Activated CD4-positive, alpha-beta T cell treated with anti-CD3 and anti-CD28 coated beads, Interleukin-2, amount 50 U/mL, for 24 hours (primary cell): ENCODE results near the gene KIAA0232.
"Not testable (repeated sequence)": the region's sequence is repeated elsewhere in the genome, so short reads cannot be mapped to it uniquely, and the experiment has no call there.

Experiments
- DNase-seq, 2 donors: peaks; one replicate each; pipeline ENCODE4 v3.0.0-alpha.2; 2020; ENCODE audit warnings: low read depth in 1 of 2, low spot score in 1 of 2

Gene KIAA0232

GRCh38 chr4:6803246-6803645 lies 20.7 kb downstream of the KIAA0232 start:
- no peak for DNase-seq

DNA sequence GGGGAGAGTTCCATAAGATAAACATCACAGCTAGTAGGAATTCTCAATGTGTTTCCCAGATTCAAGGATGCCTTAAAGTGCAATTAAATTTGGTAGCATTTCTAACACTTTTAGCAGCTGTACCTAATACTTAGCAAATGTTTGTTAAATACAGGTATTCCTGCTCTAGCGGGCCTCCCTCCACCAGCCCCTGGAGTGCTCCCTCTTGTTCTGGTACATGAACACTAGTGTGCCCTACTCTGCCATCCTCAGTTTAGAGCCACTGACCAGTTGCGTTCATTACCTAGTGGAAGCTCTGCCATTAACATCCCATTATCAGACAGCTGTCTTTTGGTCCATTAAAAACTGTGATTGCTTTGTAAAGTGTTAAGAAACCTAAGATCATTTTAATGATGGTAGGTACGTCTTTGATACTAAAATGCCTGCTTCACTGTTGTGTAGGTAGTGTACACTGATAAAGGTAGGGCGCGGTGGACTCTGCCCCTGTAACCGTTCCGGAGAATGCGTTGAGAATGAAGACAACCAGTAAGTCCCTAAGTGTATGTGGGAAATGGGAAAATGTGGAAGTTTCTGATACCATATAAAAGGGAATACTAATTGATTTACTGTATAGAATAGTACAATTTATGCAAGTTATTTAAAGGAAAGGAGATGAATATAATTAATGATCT lies 21.7 kb downstream of the KIAA0232 start:
- DNase-seq: no peak

GRCh38 chr4:6806924-6807626 lies 24.5 kb downstream of the KIAA0232 start:
- no peak for DNase-seq

GRCh38 chr4:6808259-6808658 lies 25.7 kb downstream of the KIAA0232 start:
- no peak for DNase-seq

GRCh38 chr4:6811165-6811564 lies 28.6 kb downstream of the KIAA0232 start:
- no peak for DNase-seq

- DNase-seq: no peak
Measured at GRCh38 chr4:6812766-6813165, 30.2 kb downstream of the KIAA0232 start.

- DNase-seq: no peak
Measured at GRCh38 chr4:6813725-6814124, 31.2 kb downstream of the KIAA0232 start.

GRCh38 chr4:6815029-6815836 lies 32.7 kb downstream of the KIAA0232 start:
- no peak for DNase-seq

- DNase-seq: no peak
Measured at GRCh38 chr4:6819295-6819694, 36.8 kb downstream of the KIAA0232 start.

GRCh38 chr4:6820695-6821094 lies 38.2 kb downstream of the KIAA0232 start:
- DNase-seq: no peak

GRCh38 chr4:6824071-6824470 lies 41.5 kb downstream of the KIAA0232 start:
- DNase-seq: no peak

- DNase-seq: no peak
Measured at GRCh38 chr4:6824772-6825402, 42.4 kb downstream of the KIAA0232 start.

- DNase-seq: no peak
Measured at GRCh38 chr4:6825403-6825802, 42.9 kb downstream of the KIAA0232 start.

- no peak for DNase-seq
Measured at GRCh38 chr4:6826781-6827508, 44.4 kb downstream of the KIAA0232 start.

DNA sequence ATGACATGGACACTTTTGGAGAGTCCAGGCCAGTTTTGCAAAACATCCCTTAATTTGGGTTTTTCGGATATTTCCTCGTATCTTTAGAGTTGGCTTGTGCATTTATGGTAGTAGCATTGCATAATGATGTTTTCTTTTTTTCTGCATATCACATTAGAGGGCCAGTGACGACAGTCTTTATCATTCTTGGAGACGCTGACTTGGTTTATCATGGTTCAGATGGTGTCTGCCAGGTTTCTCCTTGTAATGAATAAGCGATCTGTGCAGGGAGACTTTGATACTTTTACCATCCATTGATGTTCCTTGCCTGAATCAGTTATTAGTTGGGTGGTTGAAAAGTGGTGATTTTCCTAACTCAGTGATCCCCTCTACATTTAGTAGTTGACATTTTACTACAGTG lies 46.6 kb downstream of the KIAA0232 start:
- no peak for DNase-seq

GRCh38 chr4:6834867-6835266 lies 52.3 kb downstream of the KIAA0232 start:
- no peak for DNase-seq

DNA sequence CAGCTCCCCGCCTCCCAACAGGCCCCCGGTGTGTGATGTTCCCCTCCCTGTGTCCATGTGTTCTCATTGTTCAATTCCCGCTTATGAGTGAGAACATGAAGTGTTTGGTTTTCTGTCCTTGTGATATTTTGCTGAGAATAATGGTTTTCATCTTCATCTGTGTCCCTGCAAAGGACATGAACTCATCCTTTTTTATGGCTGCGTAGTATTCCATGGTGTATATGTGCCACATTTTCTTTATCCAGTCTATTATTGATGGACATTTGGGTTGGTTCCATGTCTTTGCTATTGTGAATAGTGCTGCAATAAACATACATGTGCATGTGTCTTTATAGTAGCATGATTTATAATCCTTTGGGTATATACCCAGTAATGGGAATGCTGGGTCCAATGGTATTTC lies 53.1 kb downstream of the KIAA0232 start:
- DNase-seq: not testable (repeated sequence)

DNA sequence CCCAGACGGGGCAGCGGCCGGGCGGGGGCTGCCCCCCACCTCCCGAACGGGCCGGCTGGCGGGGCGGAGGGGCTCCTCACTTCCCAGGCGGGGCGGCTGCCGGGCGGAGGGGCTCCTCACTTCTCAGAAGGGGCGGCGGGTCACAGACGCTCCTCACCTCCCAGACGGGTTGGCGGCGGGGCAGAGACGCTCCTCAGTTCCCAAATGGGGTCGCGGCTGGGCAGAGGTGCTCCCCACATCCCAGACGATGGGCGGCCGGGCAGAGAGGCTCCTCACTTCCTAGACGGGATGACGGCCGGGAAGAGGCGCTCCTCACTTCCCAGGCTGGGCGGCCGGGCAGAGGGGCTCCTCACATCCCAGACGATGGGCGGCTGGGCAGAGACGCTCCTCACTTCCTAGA lies 54.6 kb downstream of the KIAA0232 start:
- DNase-seq: not testable (repeated sequence)

- no peak for DNase-seq
Measured at GRCh38 chr4:6839579-6839978, 57.1 kb downstream of the KIAA0232 start.

DNA sequence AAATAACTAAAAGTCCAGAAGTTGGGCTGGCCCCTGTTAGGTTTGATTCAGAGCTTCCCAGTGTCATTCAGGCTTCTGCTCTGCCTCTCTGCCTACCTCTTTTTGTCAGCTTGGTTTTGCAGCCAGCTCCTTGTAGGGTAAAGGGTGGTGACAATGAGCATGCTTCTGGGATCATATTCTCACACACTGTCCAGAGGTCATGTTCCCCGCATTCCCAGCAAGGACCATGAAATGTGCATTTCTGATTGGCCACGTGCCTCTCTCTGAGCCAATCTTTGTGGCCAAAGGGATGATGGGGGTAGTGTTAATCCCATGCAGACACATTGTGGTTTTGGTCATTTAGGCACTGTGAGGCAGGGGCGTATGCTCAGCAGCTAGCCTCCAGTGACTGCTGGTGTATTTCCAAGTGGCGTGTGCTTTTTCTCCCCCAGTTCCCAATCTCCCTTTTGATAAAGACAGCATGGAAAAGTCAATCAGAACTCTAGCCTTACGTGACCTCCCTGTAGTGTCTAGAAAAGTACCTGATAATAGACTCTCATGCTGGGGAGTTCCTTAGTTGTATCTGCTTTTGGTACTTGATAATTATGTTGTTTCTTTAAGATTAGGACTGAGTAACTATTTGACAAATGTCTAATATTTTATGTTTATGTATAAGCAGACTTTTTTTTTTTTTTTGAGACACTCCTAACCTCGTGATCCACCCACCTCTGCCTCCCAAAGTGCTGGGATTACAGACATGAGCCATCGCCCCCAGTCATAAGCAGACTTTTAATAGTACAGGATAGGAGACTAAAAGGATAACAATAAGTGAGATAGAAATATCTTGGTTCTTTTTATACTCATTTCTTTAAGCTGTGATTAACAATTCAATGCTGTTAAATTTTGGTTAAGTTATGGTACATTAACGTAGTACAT lies 57.8 kb downstream of the KIAA0232 start:
- no peak for DNase-seq
